Fibroblast of pulmonary artery (primary cell): ENCODE measurements around the gene SAMD8.

Source experiments
- DNase-seq: peaks from one replicate; pipeline ENCODE4 v3.0.0-alpha.2; 2010; ENCODE audit warnings: low read depth
- H3K4me3 ChIP-seq: replicated peaks from 2 replicates; pipeline ENCODE4 v1.5.1; 2011; ENCODE audit warnings: low read depth, mild to moderate bottlenecking, control low read depth, low read length, moderate library complexity
- CTCF ChIP-seq: IDR thresholded peaks from 2 replicates; pipeline ENCODE4 v1.5.1; 2011; ENCODE audit warnings: mild to moderate bottlenecking, control low read depth, low read length, inconsistent platforms; ENCODE audit errors: missing control alignments

Gene SAMD8

GRCh38 chr10:75207079-75207856, 95.8 kb downstream of the SAMD8 start:
- DNase-seq: no peak
- TF ChIP-seq CTCF: no peak
- no peak overlapping the region for H3K4me3 ChIP-seq

GRCh38 chr10:75207857-75208144, 96.3 kb downstream of the SAMD8 start:
- no peak for DNase-seq
- no peak for TF ChIP-seq CTCF
- H3K4me3 ChIP-seq: no peak overlapping the region

GRCh38 chr10:75208181-75208580, 96.7 kb downstream of the SAMD8 start:
- DNase-seq: peak; percentile 57
- no peak overlapping the region for H3K4me3 ChIP-seq
- TF ChIP-seq CTCF: no peak

GRCh38 chr10:75209086-75209920, 97.8 kb downstream of the SAMD8 start:
- peak overlapping the region; percentile 94 for H3K4me3 ChIP-seq
- no peak for TF ChIP-seq CTCF
- no peak for DNase-seq

- DNase-seq: peak; percentile 84
- H3K4me3 ChIP-seq: peak overlapping the region; percentile 94
- no peak for TF ChIP-seq CTCF
These were observed 98.4 kb downstream of the SAMD8 start for GRCh38 chr10:75209921-75210281.

GRCh38 chr10:75210282-75211006, 99.0 kb downstream of the SAMD8 start, which contains the start of gene VDAC2:
Gene VDAC2, plus strand, starts transcription at chr10:75210796. Its CDS starts 363 bp downstream, at chr10:75211159.
- H3K4me3 ChIP-seq: peak within 1 kb of the TSS; percentile 94
- DNase-seq: peak; percentile 90
- TF ChIP-seq CTCF: no peak
